Measurements from ENCODE around the gene ARRDC5.
"Not testable (repeated sequence)": the region's sequence is repeated elsewhere in the genome, so short reads cannot be mapped to it uniquely, and the experiment has no call there.

The ARRDC5 gene

GRCh38 chr19:4902796-4903195 is at the start of gene ARRDC5:
Gene ARRDC5, minus strand, starts transcription at chr19:4902896. Its CDS starts 71 bp downstream, at chr19:4902825.
- DNase-seq, result no peak

GRCh38 chr19:4951656-4952055 is 49.0 kb upstream of the ARRDC5 start:
- DNase-seq, result no peak

GRCh38 chr19:4950650-4951049 is 48.0 kb upstream of the ARRDC5 start:
- DNase-seq, result not testable (repeated sequence)

- DNase-seq, result not testable (repeated sequence)
Observed at GRCh38 chr19:4941638-4942169, 39.0 kb upstream of the ARRDC5 start.

- peak in 1 of 14 donors; percentile 40 for DNase-seq
Observed at GRCh38 chr19:4939466-4939865, 36.8 kb upstream of the ARRDC5 start.

GRCh38 chr19:4938461-4938860 is 35.8 kb upstream of the ARRDC5 start:
- DNase-seq, result not testable (repeated sequence)

- no peak for DNase-seq
Observed at GRCh38 chr19:4937060-4937459, 34.4 kb upstream of the ARRDC5 start.

- DNase-seq, result no peak
Observed at GRCh38 chr19:4935444-4935843, 32.7 kb upstream of the ARRDC5 start.

GRCh38 chr19:4933528-4933927 is 30.8 kb upstream of the ARRDC5 start:
- peak in 2 of 14 donors; percentile 2 to 17 for DNase-seq

- DNase-seq, result no peak
Observed at GRCh38 chr19:4932711-4933110, 30.0 kb upstream of the ARRDC5 start.

- DNase-seq, result no peak
Observed at GRCh38 chr19:4930664-4931063, 28.0 kb upstream of the ARRDC5 start.

- DNase-seq, result no peak
Observed at GRCh38 chr19:4929186-4929585, 26.5 kb upstream of the ARRDC5 start.

- DNase-seq, result no peak
Observed at GRCh38 chr19:4923276-4923747, 20.6 kb upstream of the ARRDC5 start.

GRCh38 chr19:4922530-4923275 is 20.0 kb upstream of the ARRDC5 start:
- DNase-seq, result peak in 6 of 14 donors; percentile 19 to 31 (median 23)

GRCh38 chr19:4916292-4917082 is 13.8 kb upstream of the ARRDC5 start:
- peak in 2 of 14 donors; percentile 12 to 17 for DNase-seq

GRCh38 chr19:4914736-4915501 is 12.2 kb upstream of the ARRDC5 start:
- DNase-seq, result no peak

GRCh38 chr19:4913996-4914735 is 11.5 kb upstream of the ARRDC5 start:
- DNase-seq, result no peak

GRCh38 chr19:4911786-4912672 is 9.3 kb upstream of the ARRDC5 start:
- DNase-seq, result peak in 12 of 14 donors; percentile 35 to 72 (median 53)

- DNase-seq, result no peak
Observed at GRCh38 chr19:4911314-4911713, 8.6 kb upstream of the ARRDC5 start.

- peak in 7 of 14 donors; percentile 7 to 51 (median 31) for DNase-seq
Observed at GRCh38 chr19:4910594-4911281, 8.0 kb upstream of the ARRDC5 start.

Data from C1 segment of cervical spinal cord (tissue), 14 donors.